ENCODE results near the gene MAP7.

The MAP7 gene

DNA sequence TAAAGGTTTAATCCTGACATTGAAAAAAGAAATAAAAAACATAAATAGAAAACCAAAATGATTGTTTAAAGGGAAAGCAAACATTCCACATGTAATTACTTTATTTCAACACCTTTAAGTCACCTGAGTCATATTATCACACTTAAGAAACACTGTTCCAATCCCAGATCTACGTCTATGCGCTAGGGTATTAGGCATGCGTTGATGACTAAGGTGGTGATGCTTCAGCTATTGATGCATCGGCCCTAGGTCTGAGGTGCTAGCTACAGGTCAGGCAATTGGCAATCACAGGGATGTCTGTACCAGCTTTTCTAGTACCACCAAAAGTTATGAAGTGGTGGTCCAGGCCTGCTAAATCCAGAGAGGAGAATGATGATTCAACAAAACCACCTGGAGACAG is 162.9 kb downstream of the MAP7 start:
- H3K9me3 ChIP-seq (replicated peaks in 1 of 2; ENCODE audit: control insufficient read depth in 2 of 2, insufficient read depth in 1 of 2, low read depth in 1 of 2, low read length in 2 of 2): no peaks in the 10 kb centered on the region
- H2AFZ ChIP-seq (ENCODE audit: low read length): no peak overlapping the region
- H4K8ac ChIP-seq (ENCODE audit: low read depth, low read length): no peak overlapping the region
- DNase-seq (ENCODE audit: low spot score): no peak
- no peaks in the 10 kb centered on the region for H3K27me3 ChIP-seq (ENCODE audit: control insufficient read depth in 3 of 3, insufficient read depth in 3 of 3, low read depth in 1 of 3, low read length in 3 of 3)
- no peak overlapping the region for H2BK120ac ChIP-seq (ENCODE audit: low read depth, low read length)
- no peaks in the 10 kb centered on the region for H3K36me3 ChIP-seq (replicated peaks in 1 of 2; ENCODE audit: control insufficient read depth in 2 of 2, insufficient read depth in 2 of 2, low read length in 2 of 2)
- no peak overlapping the region for H2BK12ac ChIP-seq (ENCODE audit: low read length)
- H2BK5ac ChIP-seq (ENCODE audit: low read length): no peak overlapping the region
- WGBS, 2 donors (ENCODE audit: extremely low coverage in 2 of 2, insufficient read length in 2 of 2, insufficient replicate concordance in 1 of 2): no CpG with 5 or more reads among the region's 4 CpGs
- H3K4me2 ChIP-seq (ENCODE audit: insufficient read depth, low read length, poor library complexity, severe bottlenecking): no peak overlapping the region
- no peak overlapping the region for H3K9ac ChIP-seq (ENCODE audit: low read depth, low read length, poor library complexity)
- H3K27ac ChIP-seq (replicated peaks; ENCODE audit: low read length): no peak overlapping the region
- no peak overlapping the region for H3K4ac ChIP-seq (ENCODE audit: low read length)
- H3K18ac ChIP-seq (ENCODE audit: low read length): no peak overlapping the region
- no peak overlapping the region for H2BK15ac ChIP-seq (ENCODE audit: low read length)
- no peak overlapping the region for H4K91ac ChIP-seq (ENCODE audit: low read depth, low read length, poor library complexity)
- no peak overlapping the region for H3K4me3 ChIP-seq (ENCODE audit: low read length in 2 of 2)
- peaks cover 0 to 2% of the 10 kb centered on the region in 2 donors for H3K4me1 ChIP-seq (ENCODE audit: control insufficient read depth in 2 of 2, insufficient read depth in 1 of 2, low read depth in 1 of 2, low read length in 2 of 2)
- no peak overlapping the region for H3K14ac ChIP-seq (ENCODE audit: low read length)
- H2AK5ac ChIP-seq (ENCODE audit: low read depth, low read length): no peak overlapping the region
- H3K79me1 ChIP-seq (ENCODE audit: low read depth, low read length): no peaks in the 10 kb centered on the region
- no peak overlapping the region for H3K23ac ChIP-seq (ENCODE audit: low read depth, low read length, poor library complexity)

- Histone ChIP-seq H3K23ac (ENCODE audit: low read depth, low read length, poor library complexity) (no peak overlapping the region), H3K9ac (ENCODE audit: low read depth, low read length, poor library complexity) (no peak overlapping the region), H3K27me3 (ENCODE audit: control insufficient read depth in 3 of 3, insufficient read depth in 3 of 3, low read depth in 1 of 3, low read length in 3 of 3) (no peaks in the 10 kb centered on the region), H2AFZ (ENCODE audit: low read length) (no peak overlapping the region), H4K8ac (ENCODE audit: low read depth, low read length) (no peak overlapping the region), H2BK5ac (ENCODE audit: low read length) (no peak overlapping the region), H4K91ac (ENCODE audit: low read depth, low read length, poor library complexity) (no peak overlapping the region), H3K9me3 (replicated peaks in 1 of 2; ENCODE audit: control insufficient read depth in 2 of 2, insufficient read depth in 1 of 2, low read depth in 1 of 2, low read length in 2 of 2) (no peaks in the 10 kb centered on the region), H3K4ac (ENCODE audit: low read length) (no peak overlapping the region), H3K36me3 (replicated peaks in 1 of 2; ENCODE audit: control insufficient read depth in 2 of 2, insufficient read depth in 2 of 2, low read length in 2 of 2) (no peaks in the 10 kb centered on the region), H2BK15ac (ENCODE audit: low read length) (no peak overlapping the region), H3K4me3 (ENCODE audit: low read length in 2 of 2) (no peak overlapping the region), H3K4me1 (ENCODE audit: control insufficient read depth in 2 of 2, insufficient read depth in 1 of 2, low read depth in 1 of 2, low read length in 2 of 2) (peaks cover 0 to 2% of the 10 kb centered on the region in 2 donors), H2BK120ac (ENCODE audit: low read depth, low read length) (no peak overlapping the region), H3K14ac (ENCODE audit: low read length) (no peak overlapping the region), H3K27ac (replicated peaks; ENCODE audit: low read length) (no peak overlapping the region), H3K18ac (ENCODE audit: low read length) (no peak overlapping the region), H2AK5ac (ENCODE audit: low read depth, low read length) (no peak overlapping the region), H3K4me2 (ENCODE audit: insufficient read depth, low read length, poor library complexity, severe bottlenecking) (no peak overlapping the region), H2BK12ac (ENCODE audit: low read length) (no peak overlapping the region), H3K79me1 (ENCODE audit: low read depth, low read length) (no peaks in the 10 kb centered on the region)
- DNase-seq (ENCODE audit: low spot score): no peak
- WGBS, 2 donors (ENCODE audit: extremely low coverage in 2 of 2, insufficient read length in 2 of 2, insufficient replicate concordance in 1 of 2): no CpG with 5 or more reads among the region's 9 CpGs
Measured at GRCh38 chr6:136383268-136383937, 166.8 kb downstream of the MAP7 start.

GRCh38 chr6:136382676-136383252 is 167.5 kb downstream of the MAP7 start:
- Histone ChIP-seq H3K27ac (replicated peaks; ENCODE audit: low read length) (no peak overlapping the region), H3K9me3 (replicated peaks in 1 of 2; ENCODE audit: control insufficient read depth in 2 of 2, insufficient read depth in 1 of 2, low read depth in 1 of 2, low read length in 2 of 2) (no peaks in the 10 kb centered on the region), H4K8ac (ENCODE audit: low read depth, low read length) (no peak overlapping the region), H2BK5ac (ENCODE audit: low read length) (no peak overlapping the region), H3K9ac (ENCODE audit: low read depth, low read length, poor library complexity) (no peak overlapping the region), H2BK120ac (ENCODE audit: low read depth, low read length) (no peak overlapping the region), H3K79me1 (ENCODE audit: low read depth, low read length) (no peaks in the 10 kb centered on the region), H3K27me3 (ENCODE audit: control insufficient read depth in 3 of 3, insufficient read depth in 3 of 3, low read depth in 1 of 3, low read length in 3 of 3) (no peaks in the 10 kb centered on the region), H3K14ac (ENCODE audit: low read length) (no peak overlapping the region), H3K4ac (ENCODE audit: low read length) (no peak overlapping the region), H2BK15ac (ENCODE audit: low read length) (no peak overlapping the region), H2AFZ (ENCODE audit: low read length) (no peak overlapping the region), H3K23ac (ENCODE audit: low read depth, low read length, poor library complexity) (no peak overlapping the region), H2AK5ac (ENCODE audit: low read depth, low read length) (no peak overlapping the region), H4K91ac (ENCODE audit: low read depth, low read length, poor library complexity) (no peak overlapping the region), H2BK12ac (ENCODE audit: low read length) (no peak overlapping the region), H3K4me1 (ENCODE audit: control insufficient read depth in 2 of 2, insufficient read depth in 1 of 2, low read depth in 1 of 2, low read length in 2 of 2) (peaks cover 0 to 2% of the 10 kb centered on the region in 2 donors), H3K36me3 (replicated peaks in 1 of 2; ENCODE audit: control insufficient read depth in 2 of 2, insufficient read depth in 2 of 2, low read length in 2 of 2) (no peaks in the 10 kb centered on the region), H3K18ac (ENCODE audit: low read length) (no peak overlapping the region), H3K4me2 (ENCODE audit: insufficient read depth, low read length, poor library complexity, severe bottlenecking) (no peak overlapping the region), H3K4me3 (ENCODE audit: low read length in 2 of 2) (no peak overlapping the region)
- DNase-seq (ENCODE audit: low spot score): no peak

DNA sequence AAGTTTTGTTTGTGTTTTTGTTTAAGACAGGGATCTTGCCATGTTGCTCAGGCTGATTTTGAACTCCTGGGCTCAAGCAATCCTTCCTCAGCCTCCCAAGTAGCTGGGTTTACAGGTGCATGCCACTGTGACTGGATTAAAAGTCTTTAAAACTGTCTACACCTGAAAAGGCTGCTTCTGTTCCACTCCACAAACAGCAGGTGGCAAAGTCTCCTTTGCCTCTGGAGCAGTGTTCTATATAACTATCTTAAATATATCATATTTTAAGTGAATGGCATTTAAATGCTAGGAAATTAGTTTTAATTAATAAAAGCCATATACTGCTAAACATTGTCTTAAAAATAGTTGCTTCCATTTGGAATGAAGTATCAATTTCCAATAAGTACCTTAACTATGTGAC is 171.3 kb downstream of the MAP7 start:
- H3K4me2 ChIP-seq (ENCODE audit: insufficient read depth, low read length, poor library complexity, severe bottlenecking): no peak overlapping the region
- H3K23ac ChIP-seq (ENCODE audit: low read depth, low read length, poor library complexity): no peak overlapping the region
- no peak overlapping the region for H3K4ac ChIP-seq (ENCODE audit: low read length)
- peaks cover 0 to 2% of the 10 kb centered on the region in 2 donors for H3K4me1 ChIP-seq (ENCODE audit: control insufficient read depth in 2 of 2, insufficient read depth in 1 of 2, low read depth in 1 of 2, low read length in 2 of 2)
- H3K4me3 ChIP-seq (ENCODE audit: low read length in 2 of 2): no peak overlapping the region
- no peak overlapping the region for H2AFZ ChIP-seq (ENCODE audit: low read length)
- H3K27ac ChIP-seq (replicated peaks; ENCODE audit: low read length): no peak overlapping the region
- no peak overlapping the region for H3K9ac ChIP-seq (ENCODE audit: low read depth, low read length, poor library complexity)
- no peak overlapping the region for H3K14ac ChIP-seq (ENCODE audit: low read length)
- H2BK12ac ChIP-seq (ENCODE audit: low read length): no peak overlapping the region
- H2BK15ac ChIP-seq (ENCODE audit: low read length): no peak overlapping the region
- H3K27me3 ChIP-seq (ENCODE audit: control insufficient read depth in 3 of 3, insufficient read depth in 3 of 3, low read depth in 1 of 3, low read length in 3 of 3): no peaks in the 10 kb centered on the region
- H3K9me3 ChIP-seq (replicated peaks in 1 of 2; ENCODE audit: control insufficient read depth in 2 of 2, insufficient read depth in 1 of 2, low read depth in 1 of 2, low read length in 2 of 2): no peaks in the 10 kb centered on the region
- no peaks in the 10 kb centered on the region for H3K79me1 ChIP-seq (ENCODE audit: low read depth, low read length)
- no peak overlapping the region for H2BK120ac ChIP-seq (ENCODE audit: low read depth, low read length)
- H4K8ac ChIP-seq (ENCODE audit: low read depth, low read length): no peak overlapping the region
- no peak overlapping the region for H4K91ac ChIP-seq (ENCODE audit: low read depth, low read length, poor library complexity)
- no peak overlapping the region for H2BK5ac ChIP-seq (ENCODE audit: low read length)
- no peak overlapping the region for H2AK5ac ChIP-seq (ENCODE audit: low read depth, low read length)
- H3K18ac ChIP-seq (ENCODE audit: low read length): no peak overlapping the region
- H3K36me3 ChIP-seq (replicated peaks in 1 of 2; ENCODE audit: control insufficient read depth in 2 of 2, insufficient read depth in 2 of 2, low read length in 2 of 2): no peaks in the 10 kb centered on the region
- DNase-seq (ENCODE audit: low spot score): no peak
